GM23338 (cell line): Measurements from ENCODE around the gene PTGS1. TPM values are rescaled to one million over a fixed set of nuclear protein-coding genes. Genes with fewer than 3 reads are reported as not detected.

ENCODE experiments used
- ATAC-seq: fragments of 200-7000 bp; cut with Tn5 transposase; 3 replicates; pipeline ENCODE4 v1.9.1; 2020
- DNase-seq: peaks from one replicate; pipeline ENCODE4 v3.0.0-alpha.2; 2015; ENCODE audit warnings: low spot score
- H2AFZ ChIP-seq: fragments of 200-600 bp; sonication (generic); 2 replicates; pipeline ENCODE4 v1.8.0; 2016; ENCODE audit warnings: antibody characterized with exemption, mild to moderate bottlenecking, moderate library complexity
- H3F3A ChIP-seq: fragments of 200-600 bp; sonication (generic); replicated peaks from 2 replicates; pipeline ENCODE4 v1.8.0; 2017; ENCODE audit warnings: antibody characterized with exemption, mixed run types, low read depth
- H3K27ac ChIP-seq: fragments of 200-600 bp; sonication (generic); 2 replicates; pipeline ENCODE4 v1.6.1; 2016; ENCODE audit warnings: low read depth
- H3K27me3 ChIP-seq: fragments of 200-600 bp; sonication (generic); 2 replicates; pipeline ENCODE4 v1.8.0; 2016; ENCODE audit warnings: mild to moderate bottlenecking, mixed run types, moderate library complexity; ENCODE audit not compliant: insufficient read depth
- H3K36me3 ChIP-seq: fragments of 200-600 bp; sonication (generic); 2 replicates; pipeline ENCODE4 v1.8.0; 2016; ENCODE audit warnings: mild to moderate bottlenecking; ENCODE audit not compliant: insufficient read depth
- H3K4me1 ChIP-seq: fragments of 200-600 bp; sonication (generic); 2 replicates; pipeline ENCODE4 v1.8.0; 2016; ENCODE audit warnings: mild to moderate bottlenecking, moderate library complexity; ENCODE audit not compliant: insufficient read depth
- H3K4me2 ChIP-seq: fragments of 200-600 bp; sonication (generic); 2 replicates; pipeline ENCODE4 v1.7.1; 2017; ENCODE audit warnings: mixed run types
- H3K4me3 ChIP-seq: fragments of 200-600 bp; sonication (generic); 2 replicates; pipeline ENCODE4 v1.6.1; 2016; ENCODE audit warnings: mixed run types
- H3K79me2 ChIP-seq: fragments of 200-600 bp; sonication (generic); replicated peaks from 2 replicates; pipeline ENCODE4 v1.8.0; 2017; ENCODE audit warnings: mild to moderate bottlenecking; ENCODE audit not compliant: insufficient read depth
- H3K9me2 ChIP-seq: fragments of 200-600 bp; sonication (generic); 2 replicates; pipeline ENCODE4 v1.8.0; 2017; ENCODE audit not compliant: insufficient read depth
- H4K20me1 ChIP-seq: fragments of 200-600 bp; sonication (generic); replicated peaks from 2 replicates; pipeline ENCODE4 v1.8.0; 2017; ENCODE audit warnings: mild to moderate bottlenecking; ENCODE audit not compliant: insufficient read depth
- H3K27ac Mint-ChIP-seq: 2 replicates; pipeline ENCODE4 v1.8.0; 2020; ENCODE audit warnings: inconsistent platforms, mild to moderate bottlenecking, moderate library complexity, mixed read lengths
- H3K27me3 Mint-ChIP-seq: 3 replicates; pipeline ENCODE4 v1.8.0; 2022; ENCODE audit warnings: low read depth, mild to moderate bottlenecking, moderate library complexity, mixed read lengths, inconsistent platforms; ENCODE audit not compliant: insufficient read depth, poor library complexity
- H3K36me3 Mint-ChIP-seq: 3 replicates; pipeline ENCODE4 v1.8.0; 2021; ENCODE audit warnings: low read depth, mild to moderate bottlenecking, inconsistent platforms, moderate library complexity, mixed read lengths
- H3K4me1 Mint-ChIP-seq: 3 replicates; pipeline ENCODE4 v1.8.0; 2020; ENCODE audit warnings: mild to moderate bottlenecking, inconsistent platforms, mixed read lengths
- H3K4me3 Mint-ChIP-seq: 3 replicates; pipeline ENCODE4 v1.8.0; 2021; ENCODE audit warnings: moderate library complexity, mild to moderate bottlenecking, inconsistent platforms, mixed read lengths
- H3K9me3 Mint-ChIP-seq: 3 replicates; pipeline ENCODE4 v1.8.0; 2020; ENCODE audit warnings: moderate library complexity, mild to moderate bottlenecking, inconsistent platforms, mixed read lengths
- CREB1 ChIP-seq: fragments of 250-450 bp; sonication (Bioruptor Pico); IDR thresholded peaks from 2 replicates; pipeline ENCODE4 v1.5.0; 2020; ENCODE audit warnings: low read depth, mild to moderate bottlenecking, moderate library complexity
- EZH2 ChIP-seq: fragments of 200-600 bp; sonication (generic); IDR thresholded peaks from one replicate; pipeline ENCODE4 v1.8.0; 2017; ENCODE audit warnings: antibody characterized with exemption, mild to moderate bottlenecking, low read depth; ENCODE audit not compliant: unreplicated experiment
- EZH2phosphoT487 ChIP-seq: fragments of 200-600 bp; sonication (generic); IDR thresholded peaks from one replicate; pipeline ENCODE4 v1.8.1; 2018; ENCODE audit warnings: antibody characterized with exemption; ENCODE audit not compliant: unreplicated experiment
- NANOG ChIP-seq: IDR thresholded peaks from 2 replicates; pipeline ENCODE4 v1.6.1; 2016; ENCODE audit warnings: antibody characterized with exemption, borderline replicate concordance
- REST ChIP-seq: IDR thresholded peaks from one replicate; pipeline ENCODE4 v1.6.1; 2018; ENCODE audit warnings: antibody characterized with exemption; ENCODE audit not compliant: unreplicated experiment
- STAT1 ChIP-seq: IDR thresholded peaks from one replicate; pipeline ENCODE4 v1.6.1; 2016; ENCODE audit warnings: antibody characterized with exemption; ENCODE audit not compliant: unreplicated experiment
- ZNF114 ChIP-seq: fragments of 250-450 bp; sonication (Bioruptor Pico); IDR thresholded peaks from 2 replicates; pipeline ENCODE4 v1.5.0; 2020; ENCODE audit warnings: mild to moderate bottlenecking, moderate library complexity
- ZNF331 ChIP-seq: fragments of 250-450 bp; sonication (Bioruptor Pico); IDR thresholded peaks from 2 replicates; pipeline ENCODE4 v1.5.0; 2020; ENCODE audit warnings: low read depth, mild to moderate bottlenecking, moderate library complexity
- polyA plus RNA-seq: library from polyadenylated mRNA; unstranded; fragments of >200 nt; fragmentation: Nextera tagmentation; extraction: Ambion mirVana; gene quantifications from 2 replicates; pipeline ENCODE4 v1.2.1, GENCODE V29; 2016
- total RNA-seq: library from RNA; depleted of rRNA; stranded (reverse); fragments of >200 nt; shearing (Covaris generic); gene quantifications from 2 replicates; pipeline ENCODE4 v1.2.3, GENCODE V29; 2014
- TF ChIP-seq, protein P1 (sequence below), 2 experiments: fragments of 200-600 bp in 1 of 2; sonication (generic) in 1 of 2; conservative IDR thresholded peaks; 2 replicates each; pipeline versions ENCODE4 v1.5.1 to v1.6.1; 2016 to 2017; ENCODE audit warnings: antibody characterized with exemption in 2 of 2, low read depth in 2 of 2, mild to moderate bottlenecking in 2 of 2, moderate library complexity in 1 of 2
- TF ChIP-seq, protein P2 (sequence below): IDR thresholded peaks from 2 replicates; pipeline ENCODE4 v1.6.1; 2016; ENCODE audit warnings: antibody characterized with exemption
- TF ChIP-seq, protein P3 (sequence below): fragments of 250-450 bp; sonication (Bioruptor Pico); IDR thresholded peaks from 2 replicates; pipeline ENCODE4 v1.5.0; 2020; ENCODE audit warnings: mild to moderate bottlenecking, moderate library complexity

Gene PTGS1
- total and polyA plus RNA-seq, 2 experiments from 2014 or later = 0.48 to 1.3 TPM

- TF ChIP-seq REST = no peak
- no peak for TF ChIP-seq ZNF114 (CRISPR knock-in tag)
- TF ChIP-seq EZH2phosphoT487 = no peak
- TF ChIP-seq, protein P1, sequence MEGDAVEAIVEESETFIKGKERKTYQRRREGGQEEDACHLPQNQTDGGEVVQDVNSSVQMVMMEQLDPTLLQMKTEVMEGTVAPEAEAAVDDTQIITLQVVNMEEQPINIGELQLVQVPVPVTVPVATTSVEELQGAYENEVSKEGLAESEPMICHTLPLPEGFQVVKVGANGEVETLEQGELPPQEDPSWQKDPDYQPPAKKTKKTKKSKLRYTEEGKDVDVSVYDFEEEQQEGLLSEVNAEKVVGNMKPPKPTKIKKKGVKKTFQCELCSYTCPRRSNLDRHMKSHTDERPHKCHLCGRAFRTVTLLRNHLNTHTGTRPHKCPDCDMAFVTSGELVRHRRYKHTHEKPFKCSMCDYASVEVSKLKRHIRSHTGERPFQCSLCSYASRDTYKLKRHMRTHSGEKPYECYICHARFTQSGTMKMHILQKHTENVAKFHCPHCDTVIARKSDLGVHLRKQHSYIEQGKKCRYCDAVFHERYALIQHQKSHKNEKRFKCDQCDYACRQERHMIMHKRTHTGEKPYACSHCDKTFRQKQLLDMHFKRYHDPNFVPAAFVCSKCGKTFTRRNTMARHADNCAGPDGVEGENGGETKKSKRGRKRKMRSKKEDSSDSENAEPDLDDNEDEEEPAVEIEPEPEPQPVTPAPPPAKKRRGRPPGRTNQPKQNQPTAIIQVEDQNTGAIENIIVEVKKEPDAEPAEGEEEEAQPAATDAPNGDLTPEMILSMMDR (conservative IDR thresholded peaks at IDR 0.05; ENCODE audit: low read depth in 2 of 2) = no peak
- no peak for TF ChIP-seq ZNF331
- TF ChIP-seq, protein P2, sequence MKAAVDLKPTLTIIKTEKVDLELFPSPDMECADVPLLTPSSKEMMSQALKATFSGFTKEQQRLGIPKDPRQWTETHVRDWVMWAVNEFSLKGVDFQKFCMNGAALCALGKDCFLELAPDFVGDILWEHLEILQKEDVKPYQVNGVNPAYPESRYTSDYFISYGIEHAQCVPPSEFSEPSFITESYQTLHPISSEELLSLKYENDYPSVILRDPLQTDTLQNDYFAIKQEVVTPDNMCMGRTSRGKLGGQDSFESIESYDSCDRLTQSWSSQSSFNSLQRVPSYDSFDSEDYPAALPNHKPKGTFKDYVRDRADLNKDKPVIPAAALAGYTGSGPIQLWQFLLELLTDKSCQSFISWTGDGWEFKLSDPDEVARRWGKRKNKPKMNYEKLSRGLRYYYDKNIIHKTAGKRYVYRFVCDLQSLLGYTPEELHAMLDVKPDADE = no peak
These were observed 22.5 kb upstream of the PTGS1 start (continued) for GRCh38 chr9:122348288-122348777.

DNA sequence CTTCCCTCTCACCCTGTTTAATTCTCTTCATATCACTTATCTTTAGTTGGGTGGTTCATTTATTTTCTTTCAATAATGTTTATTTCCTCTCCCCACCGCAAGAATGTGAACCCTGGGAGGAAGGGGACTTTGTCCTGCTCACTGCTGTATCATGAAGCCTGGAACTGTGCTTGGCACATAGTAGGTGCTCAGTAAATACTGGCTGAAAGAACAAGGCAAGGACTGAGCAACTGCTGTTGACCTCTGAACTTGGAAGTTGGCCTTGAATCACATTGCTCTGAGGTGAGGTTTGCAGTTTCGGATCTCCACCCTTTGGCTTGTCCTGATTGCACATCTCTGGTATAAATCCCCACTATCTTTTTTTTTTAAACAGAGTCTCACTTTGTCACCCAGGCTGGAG, 22.0 kb upstream of the PTGS1 start:
- no peaks in the 10 kb centered on the region for H3K79me2 ChIP-seq
- peaks cover 15% of the 10 kb centered on the region for H3K4me1 ChIP-seq
- Mint-ChIP-seq H3K4me1 (peaks cover 19% of the 10 kb centered on the region), H3K4me3 (peak overlapping the region; percentile 13; the same call in 2 of the 3 replicates), H3K27me3 (peaks cover 37% of the 10 kb centered on the region), H3K36me3 (no peaks in the 10 kb centered on the region; the same call in 2 of the 3 replicates), H3K9me3 (peaks cover 8% of the 10 kb centered on the region), H3K27ac (no peak overlapping the region)
- H3K27me3 ChIP-seq = peaks cover 26% of the 10 kb centered on the region
- peak overlapping the region; percentile 96; the same call in 1 of the 2 replicates for H3K4me2 ChIP-seq
- no peak overlapping the region for H2AFZ ChIP-seq
- peaks cover 10% of the 10 kb centered on the region; the same call in 1 of the 2 replicates for H3F3A ChIP-seq
- H3K4me3 ChIP-seq = no peak overlapping the region
- no peak overlapping the region for H3K27ac ChIP-seq
- H3K9me2 ChIP-seq = no peaks in the 10 kb centered on the region
- DNase-seq (no peak), ATAC-seq (no peak)
- no peaks in the 10 kb centered on the region for H3K36me3 ChIP-seq
- H4K20me1 ChIP-seq = no peaks in the 10 kb centered on the region
- TF ChIP-seq, protein P3, sequence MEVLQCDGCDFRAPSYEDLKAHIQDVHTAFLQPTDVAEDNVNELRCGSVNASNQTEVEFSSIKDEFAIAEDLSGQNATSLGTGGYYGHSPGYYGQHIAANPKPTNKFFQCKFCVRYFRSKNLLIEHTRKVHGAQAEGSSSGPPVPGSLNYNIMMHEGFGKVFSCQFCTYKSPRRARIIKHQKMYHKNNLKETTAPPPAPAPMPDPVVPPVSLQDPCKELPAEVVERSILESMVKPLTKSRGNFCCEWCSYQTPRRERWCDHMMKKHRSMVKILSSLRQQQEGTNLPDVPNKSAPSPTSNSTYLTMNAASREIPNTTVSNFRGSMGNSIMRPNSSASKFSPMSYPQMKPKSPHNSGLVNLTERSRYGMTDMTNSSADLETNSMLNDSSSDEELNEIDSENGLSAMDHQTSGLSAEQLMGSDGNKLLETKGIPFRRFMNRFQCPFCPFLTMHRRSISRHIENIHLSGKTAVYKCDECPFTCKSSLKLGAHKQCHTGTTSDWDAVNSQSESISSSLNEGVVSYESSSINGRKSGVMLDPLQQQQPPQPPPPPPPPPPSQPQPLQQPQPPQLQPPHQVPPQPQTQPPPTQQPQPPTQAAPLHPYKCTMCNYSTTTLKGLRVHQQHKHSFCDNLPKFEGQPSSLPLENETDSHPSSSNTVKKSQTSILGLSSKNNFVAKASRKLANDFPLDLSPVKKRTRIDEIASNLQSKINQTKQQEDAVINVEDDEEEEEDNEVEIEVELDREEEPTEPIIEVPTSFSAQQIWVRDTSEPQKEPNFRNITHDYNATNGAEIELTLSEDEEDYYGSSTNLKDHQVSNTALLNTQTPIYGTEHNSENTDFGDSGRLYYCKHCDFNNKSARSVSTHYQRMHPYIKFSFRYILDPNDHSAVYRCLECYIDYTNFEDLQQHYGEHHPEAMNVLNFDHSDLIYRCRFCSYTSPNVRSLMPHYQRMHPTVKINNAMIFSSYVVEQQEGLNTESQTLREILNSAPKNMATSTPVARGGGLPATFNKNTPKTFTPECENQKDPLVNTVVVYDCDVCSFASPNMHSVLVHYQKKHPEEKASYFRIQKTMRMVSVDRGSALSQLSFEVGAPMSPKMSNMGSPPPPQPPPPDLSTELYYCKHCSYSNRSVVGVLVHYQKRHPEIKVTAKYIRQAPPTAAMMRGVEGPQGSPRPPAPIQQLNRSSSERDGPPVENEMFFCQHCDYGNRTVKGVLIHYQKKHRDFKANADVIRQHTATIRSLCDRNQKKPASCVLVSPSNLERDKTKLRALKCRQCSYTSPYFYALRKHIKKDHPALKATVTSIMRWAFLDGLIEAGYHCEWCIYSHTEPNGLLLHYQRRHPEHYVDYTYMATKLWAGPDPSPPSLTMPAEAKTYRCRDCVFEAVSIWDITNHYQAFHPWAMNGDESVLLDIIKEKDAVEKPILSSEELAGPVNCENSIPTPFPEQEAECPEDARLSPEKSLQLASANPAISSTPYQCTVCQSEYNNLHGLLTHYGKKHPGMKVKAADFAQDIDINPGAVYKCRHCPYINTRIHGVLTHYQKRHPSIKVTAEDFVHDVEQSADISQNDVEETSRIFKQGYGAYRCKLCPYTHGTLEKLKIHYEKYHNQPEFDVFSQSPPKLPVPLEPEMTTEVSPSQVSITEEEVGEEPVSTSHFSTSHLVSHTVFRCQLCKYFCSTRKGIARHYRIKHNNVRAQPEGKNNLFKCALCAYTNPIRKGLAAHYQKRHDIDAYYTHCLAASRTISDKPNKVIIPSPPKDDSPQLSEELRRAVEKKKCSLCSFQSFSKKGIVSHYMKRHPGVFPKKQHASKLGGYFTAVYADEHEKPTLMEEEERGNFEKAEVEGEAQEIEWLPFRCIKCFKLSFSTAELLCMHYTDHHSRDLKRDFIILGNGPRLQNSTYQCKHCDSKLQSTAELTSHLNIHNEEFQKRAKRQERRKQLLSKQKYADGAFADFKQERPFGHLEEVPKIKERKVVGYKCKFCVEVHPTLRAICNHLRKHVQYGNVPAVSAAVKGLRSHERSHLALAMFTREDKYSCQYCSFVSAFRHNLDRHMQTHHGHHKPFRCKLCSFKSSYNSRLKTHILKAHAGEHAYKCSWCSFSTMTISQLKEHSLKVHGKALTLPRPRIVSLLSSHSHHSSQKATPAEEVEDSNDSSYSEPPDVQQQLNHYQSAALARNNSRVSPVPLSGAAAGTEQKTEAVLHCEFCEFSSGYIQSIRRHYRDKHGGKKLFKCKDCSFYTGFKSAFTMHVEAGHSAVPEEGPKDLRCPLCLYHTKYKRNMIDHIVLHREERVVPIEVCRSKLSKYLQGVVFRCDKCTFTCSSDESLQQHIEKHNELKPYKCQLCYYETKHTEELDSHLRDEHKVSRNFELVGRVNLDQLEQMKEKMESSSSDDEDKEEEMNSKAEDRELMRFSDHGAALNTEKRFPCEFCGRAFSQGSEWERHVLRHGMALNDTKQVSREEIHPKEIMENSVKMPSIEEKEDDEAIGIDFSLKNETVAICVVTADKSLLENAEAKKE (CRISPR knock-in tag) = no peak
- no peak for TF ChIP-seq STAT1
- TF ChIP-seq ZNF114 (CRISPR knock-in tag) = no peak
- TF ChIP-seq, protein P2 = no peak
- TF ChIP-seq EZH2 = no peak
- no peak for TF ChIP-seq CREB1 (CRISPR knock-in tag)
- TF ChIP-seq NANOG = no peak
